GM10266 (cell line): ENCODE results near the gene DENND1B.

Experiments used
- DNase-seq: peaks from one replicate; pipeline ENCODE4 v3.0.0; 2012; ENCODE audit errors: extremely low spot score
- TF ChIP-seq, protein P1 (sequence below): IDR thresholded peaks from 2 replicates; pipeline ENCODE4 v1.5.1; 2012; ENCODE audit warnings: mild to moderate bottlenecking, low read depth; ENCODE audit not compliant: control insufficient read depth, insufficient read depth; ENCODE audit errors: missing control alignments

The DENND1B gene

DNA sequence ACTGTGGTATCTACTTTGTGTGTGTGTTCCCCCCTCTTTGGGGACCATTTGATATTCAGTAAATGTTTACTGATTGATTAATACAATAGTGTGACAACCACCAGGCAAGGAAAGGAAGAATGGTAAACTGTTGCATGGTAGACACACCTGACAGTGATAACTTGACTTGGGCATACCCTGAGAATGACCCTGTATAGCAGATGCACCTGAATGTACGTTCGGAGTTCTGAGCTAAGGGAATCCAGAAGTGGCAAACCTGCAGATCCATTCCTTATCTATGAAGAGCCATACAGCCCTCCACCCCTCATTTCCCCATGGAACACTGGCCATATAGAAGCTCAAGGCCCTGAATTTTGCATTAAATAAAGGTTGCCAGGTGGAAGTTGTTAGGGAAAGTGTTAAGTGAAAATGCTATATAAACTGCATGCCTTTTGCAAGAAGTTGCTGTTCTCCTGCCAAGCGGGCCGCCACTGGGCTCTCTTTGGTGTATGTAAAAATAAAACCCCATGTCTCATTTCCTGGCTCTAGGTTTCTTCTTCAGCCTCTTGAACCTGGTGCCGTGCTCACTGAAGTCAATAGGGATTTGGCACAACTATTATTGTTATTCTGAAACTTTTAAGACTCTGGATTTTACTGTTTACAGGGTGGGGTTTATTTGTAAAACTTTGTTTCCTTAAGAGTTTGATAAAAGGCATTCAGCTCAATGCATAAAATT, 32.6 kb upstream of the DENND1B start:
- DNase-seq, result no peak
- TF ChIP-seq, protein P1, sequence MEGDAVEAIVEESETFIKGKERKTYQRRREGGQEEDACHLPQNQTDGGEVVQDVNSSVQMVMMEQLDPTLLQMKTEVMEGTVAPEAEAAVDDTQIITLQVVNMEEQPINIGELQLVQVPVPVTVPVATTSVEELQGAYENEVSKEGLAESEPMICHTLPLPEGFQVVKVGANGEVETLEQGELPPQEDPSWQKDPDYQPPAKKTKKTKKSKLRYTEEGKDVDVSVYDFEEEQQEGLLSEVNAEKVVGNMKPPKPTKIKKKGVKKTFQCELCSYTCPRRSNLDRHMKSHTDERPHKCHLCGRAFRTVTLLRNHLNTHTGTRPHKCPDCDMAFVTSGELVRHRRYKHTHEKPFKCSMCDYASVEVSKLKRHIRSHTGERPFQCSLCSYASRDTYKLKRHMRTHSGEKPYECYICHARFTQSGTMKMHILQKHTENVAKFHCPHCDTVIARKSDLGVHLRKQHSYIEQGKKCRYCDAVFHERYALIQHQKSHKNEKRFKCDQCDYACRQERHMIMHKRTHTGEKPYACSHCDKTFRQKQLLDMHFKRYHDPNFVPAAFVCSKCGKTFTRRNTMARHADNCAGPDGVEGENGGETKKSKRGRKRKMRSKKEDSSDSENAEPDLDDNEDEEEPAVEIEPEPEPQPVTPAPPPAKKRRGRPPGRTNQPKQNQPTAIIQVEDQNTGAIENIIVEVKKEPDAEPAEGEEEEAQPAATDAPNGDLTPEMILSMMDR, result no peak

DNA sequence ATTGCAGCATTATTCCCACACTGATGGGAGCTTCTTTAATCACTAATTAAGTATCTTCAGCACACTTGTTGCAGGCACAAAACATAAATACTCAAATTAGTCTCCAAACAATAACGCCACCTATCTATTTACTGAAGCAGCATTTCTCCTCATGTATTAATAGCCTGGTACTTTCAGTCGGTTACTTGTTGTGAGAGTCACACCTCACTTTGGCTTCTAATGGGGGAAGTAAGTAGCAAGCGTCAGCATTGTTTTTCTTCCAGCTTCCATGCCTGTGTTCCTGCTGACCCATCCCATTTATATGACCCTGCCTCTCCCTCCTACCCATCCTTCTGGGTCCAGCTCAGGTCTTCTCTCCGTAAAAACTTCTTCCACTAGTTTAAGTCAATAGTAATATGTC, 31.9 kb upstream of the DENND1B start:
- TF ChIP-seq, protein P1, result no peak
- DNase-seq, result peak; percentile 44

DNA sequence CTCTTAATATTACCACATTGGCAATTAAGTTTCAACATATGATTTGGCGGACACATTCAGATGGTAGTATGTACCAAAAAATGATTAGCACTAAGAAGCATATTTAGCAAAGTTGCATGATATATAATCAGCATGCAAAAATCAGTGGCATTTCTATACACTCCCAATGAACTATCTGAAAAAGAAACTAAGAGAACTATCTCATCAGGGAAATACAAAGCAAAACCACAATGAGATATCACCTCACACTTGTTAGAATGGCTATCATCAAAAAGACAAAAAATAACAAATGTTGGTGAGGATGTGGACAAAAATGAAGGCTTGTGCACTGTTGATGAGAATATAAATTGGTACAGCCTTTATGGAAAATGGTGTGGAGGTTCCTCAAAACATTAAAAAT, 31.4 kb upstream of the DENND1B start:
- DNase-seq, result no peak
- TF ChIP-seq, protein P1, result no peak

- TF ChIP-seq, protein P1, result no peak
- DNase-seq, result no peak
Measured at GRCh38 chr1:197801684-197802083, 26.4 kb upstream of the DENND1B start.

DNA sequence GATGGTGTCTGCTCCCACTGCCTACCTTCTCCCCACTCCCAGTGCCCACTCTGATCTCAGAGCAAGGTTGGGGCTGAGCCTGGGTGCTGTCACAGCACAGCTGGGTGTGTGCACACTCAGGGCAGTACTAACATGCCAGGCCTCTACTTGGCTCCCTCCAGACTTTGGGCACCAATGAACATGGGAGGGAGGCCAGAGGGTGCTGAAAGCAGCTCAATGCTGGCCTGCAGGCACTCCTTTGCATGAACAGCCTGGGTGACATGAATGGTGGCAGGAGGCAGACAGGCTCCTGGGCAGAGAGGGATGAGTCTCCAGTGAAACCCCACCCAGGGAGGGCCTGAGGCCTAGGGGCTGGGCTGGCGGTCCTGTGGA, 25.8 kb upstream of the DENND1B start:
- TF ChIP-seq, protein P1, result no peak
- no peak for DNase-seq

DNA sequence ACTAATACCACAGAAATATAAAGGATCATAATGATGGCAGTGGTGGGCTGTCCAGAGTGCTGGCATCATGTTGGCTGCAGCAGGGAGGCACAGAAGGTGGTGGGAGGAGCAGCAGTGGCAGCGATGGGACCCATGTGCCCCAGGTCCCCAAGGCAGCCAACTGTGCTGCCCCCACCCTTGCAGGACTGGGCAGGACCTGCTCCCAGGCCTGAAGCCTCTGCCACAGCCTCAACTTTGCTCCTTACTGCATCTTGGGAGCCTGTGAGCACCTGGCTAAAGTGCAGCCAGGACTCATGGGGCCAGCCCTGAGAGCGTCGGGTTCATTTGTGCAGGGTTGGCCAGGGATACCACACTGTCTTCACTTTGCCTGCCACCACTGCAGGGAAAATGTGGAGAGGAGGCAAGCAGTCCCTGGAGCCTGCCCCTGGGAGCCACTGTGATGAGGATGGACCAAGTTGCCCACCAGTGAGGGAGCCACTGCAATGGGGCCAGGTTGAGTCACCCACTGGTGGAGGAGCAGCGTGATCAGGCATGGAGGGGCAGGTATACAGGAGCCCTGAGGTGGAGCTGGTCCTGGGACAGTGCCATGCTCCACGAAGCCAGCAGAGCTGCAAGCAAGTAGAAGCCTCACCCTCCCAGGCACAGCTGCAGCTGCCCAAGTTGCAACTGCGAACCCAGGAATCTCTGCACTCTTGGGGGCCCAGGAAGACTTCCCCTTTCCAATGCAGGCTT, 25.3 kb upstream of the DENND1B start:
- TF ChIP-seq, protein P1, result no peak
- no peak for DNase-seq

DNA sequence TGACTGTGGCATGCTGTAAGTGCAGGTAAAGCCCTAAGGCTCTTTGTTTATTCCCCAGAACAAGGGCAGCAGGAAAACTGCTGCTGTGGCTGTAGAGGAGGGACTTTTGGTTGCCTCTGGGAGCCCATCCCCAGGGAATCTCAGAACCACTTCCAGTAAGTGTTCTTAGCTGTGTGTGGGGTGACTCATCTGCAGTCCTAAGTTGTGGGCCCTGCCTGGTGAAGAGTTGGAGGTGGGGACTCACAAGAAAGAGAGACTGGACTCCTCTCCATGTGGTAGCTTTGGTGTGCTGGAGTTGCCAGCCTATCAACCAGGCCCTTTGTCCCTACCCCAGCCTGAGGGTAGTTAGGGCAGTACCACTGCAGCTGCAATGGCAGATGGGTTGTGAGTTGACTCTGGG, 24.0 kb upstream of the DENND1B start:
- DNase-seq, result no peak
- TF ChIP-seq, protein P1, result no peak
